Sigmoid colon (tissue), 4 donors: ENCODE data around the gene IL21R.

ENCODE experiments used
- CTCF ChIP-seq, 4 experiments: fragments of 450-650 bp in 3 of 4; fragments of 200-600 bp in 1 of 4; IDR thresholded peaks; one replicate each; pipeline ENCODE4 v1.5.1; 2016 to 2019; ENCODE audit warnings: antibody characterized with exemption in 4 of 4, mild to moderate bottlenecking in 3 of 4, moderate library complexity in 2 of 4
- EP300 ChIP-seq, 4 donors: sonication (generic); formaldehyde crosslinking; IDR thresholded peaks; one replicate each; pipeline ENCODE4 v1.6.1; 2017; ENCODE audit warnings: antibody characterized with exemption in 4 of 4
- POLR2A ChIP-seq, 2 donors: fragments of 450-650 bp; IDR thresholded peaks; one replicate each; pipeline ENCODE4 v1.6.1; 2016; ENCODE audit warnings: antibody characterized with exemption in 2 of 2, mild to moderate bottlenecking in 2 of 2, moderate library complexity in 2 of 2
- POLR2AphosphoS5 ChIP-seq, 4 donors: sonication (generic); formaldehyde crosslinking; IDR thresholded peaks; one replicate each; pipeline ENCODE4 v1.6.1; 2017; ENCODE audit warnings: antibody characterized with exemption in 4 of 4

GRCh38 chr16:27462200-27462845 is 60.3 kb downstream of the IL21R start:
- no peak for TF ChIP-seq POLR2A (IDR thresholded peaks at IDR 0.05)
- no peak for TF ChIP-seq EP300 (IDR thresholded peaks at IDR 0.05)
- TF ChIP-seq CTCF (IDR thresholded peaks at IDR 0.05) = no peak
- no peak for TF ChIP-seq POLR2AphosphoS5 (IDR thresholded peaks at IDR 0.05)
